Esophagus (tissue), 2 donors: ENCODE data around the gene GRAMD4. TPM values are rescaled to one million over a fixed set of nuclear protein-coding genes. Genes with fewer than 3 reads are reported as not detected.

Experiments
- H3K27ac ChIP-seq, 2 donors: one replicate each; pipeline ENCODE4 v1.5.1; 2013; ENCODE audit warnings: low read depth in 2 of 2, mild to moderate bottlenecking in 2 of 2, inconsistent platforms in 1 of 2, low read length in 1 of 2, moderate library complexity in 1 of 2
- H3K27me3 ChIP-seq, 2 donors: one replicate each; pipeline ENCODE4 v1.6.1; 2013; ENCODE audit warnings: low read length in 2 of 2, control low read depth in 1 of 2, mild to moderate bottlenecking in 1 of 2; ENCODE audit not compliant: insufficient read depth in 2 of 2, control insufficient read depth in 1 of 2
- H3K36me3 ChIP-seq, 2 donors: one replicate each; pipeline ENCODE4 v1.6.1; 2013; ENCODE audit warnings: low read length in 1 of 2; ENCODE audit not compliant: control insufficient read depth in 2 of 2, insufficient read depth in 2 of 2
- H3K4me1 ChIP-seq, 2 donors: one replicate each; pipeline ENCODE4 v1.6.1; 2013; ENCODE audit warnings: low read length in 1 of 2; ENCODE audit not compliant: control insufficient read depth in 2 of 2, insufficient read depth in 2 of 2
- H3K4me3 ChIP-seq, 2 donors: one replicate each; pipeline ENCODE4 v1.5.1; 2013; ENCODE audit warnings: low read length in 2 of 2, mild to moderate bottlenecking in 2 of 2, low read depth in 1 of 2, moderate library complexity in 1 of 2
- H3K9me3 ChIP-seq, 2 donors: one replicate each; pipeline ENCODE4 v1.6.1; 2013; ENCODE audit warnings: mild to moderate bottlenecking in 2 of 2, low read depth in 1 of 2, low read length in 1 of 2, moderate library complexity in 1 of 2; ENCODE audit not compliant: control insufficient read depth in 2 of 2, insufficient read depth in 1 of 2
- WGBS, 2 donors: extraction: QIAGEN DNeasy Blood & Tissue Kit; methylation state at CpG; one replicate each; pipeline ENCODE4 v1.1.7; 2013; 5-methylcytosine and 5-hydroxymethylcytosine counted together
- polyA plus RNA-seq, 2 donors: library from polyadenylated mRNA; stranded (reverse); fragments of 200-250 nt; gene quantifications; one replicate each; pipeline ENCODE4 v1.2.3, GENCODE V29; 2013
- donor health status: healthy with polysubstance abuse.
- donor health status: Bipolar disorder and iron deficiency.

Gene GRAMD4
- polyA plus RNA-seq, 2 donors = 15.6 to 18.0 TPM

- Histone ChIP-seq H3K36me3 (peaks cover 25 to 51% of the 10 kb centered on the region in 2 donors), H3K4me3 (no peak overlapping the region), H3K27ac (no peak overlapping the region), H3K27me3 (no peaks in the 10 kb centered on the region), H3K9me3 (no peaks in the 10 kb centered on the region), H3K4me1 (peaks cover 2 to 3% of the 10 kb centered on the region in 2 donors)
- WGBS, 2 donors = 89 to 95% methylated on average over 17 of the region's 17 CpGs
These were observed 71.4 kb downstream of the GRAMD4 start for GRCh38 chr22:46691571-46691970.

GRCh38 chr22:46693634-46694415, 73.6 kb downstream of the GRAMD4 start:
- Histone ChIP-seq H3K9me3 (no peaks in the 10 kb centered on the region), H3K27ac (no peak overlapping the region), H3K4me3 (no peak overlapping the region), H3K27me3 (no peaks in the 10 kb centered on the region), H3K36me3 (peaks cover 34 to 60% of the 10 kb centered on the region in 2 donors), H3K4me1 (peaks cover 3% of the 10 kb centered on the region in 2 donors)
- 73 to 81% methylated on average over 17 of the region's 17 CpGs for WGBS, 2 donors

- H3K27ac ChIP-seq = no peak overlapping the region
- peaks cover 0 to 3% of the 10 kb centered on the region in 2 donors for H3K4me1 ChIP-seq
- no peaks in the 10 kb centered on the region for H3K27me3 ChIP-seq
- no peak overlapping the region for H3K4me3 ChIP-seq
- H3K36me3 ChIP-seq = peaks cover 41 to 64% of the 10 kb centered on the region in 2 donors
- WGBS, 2 donors = 93% methylated on average over 15 of the region's 15 CpGs
- H3K9me3 ChIP-seq = no peaks in the 10 kb centered on the region
These were observed 74.4 kb downstream of the GRAMD4 start for GRCh38 chr22:46694416-46695170.

DNA sequence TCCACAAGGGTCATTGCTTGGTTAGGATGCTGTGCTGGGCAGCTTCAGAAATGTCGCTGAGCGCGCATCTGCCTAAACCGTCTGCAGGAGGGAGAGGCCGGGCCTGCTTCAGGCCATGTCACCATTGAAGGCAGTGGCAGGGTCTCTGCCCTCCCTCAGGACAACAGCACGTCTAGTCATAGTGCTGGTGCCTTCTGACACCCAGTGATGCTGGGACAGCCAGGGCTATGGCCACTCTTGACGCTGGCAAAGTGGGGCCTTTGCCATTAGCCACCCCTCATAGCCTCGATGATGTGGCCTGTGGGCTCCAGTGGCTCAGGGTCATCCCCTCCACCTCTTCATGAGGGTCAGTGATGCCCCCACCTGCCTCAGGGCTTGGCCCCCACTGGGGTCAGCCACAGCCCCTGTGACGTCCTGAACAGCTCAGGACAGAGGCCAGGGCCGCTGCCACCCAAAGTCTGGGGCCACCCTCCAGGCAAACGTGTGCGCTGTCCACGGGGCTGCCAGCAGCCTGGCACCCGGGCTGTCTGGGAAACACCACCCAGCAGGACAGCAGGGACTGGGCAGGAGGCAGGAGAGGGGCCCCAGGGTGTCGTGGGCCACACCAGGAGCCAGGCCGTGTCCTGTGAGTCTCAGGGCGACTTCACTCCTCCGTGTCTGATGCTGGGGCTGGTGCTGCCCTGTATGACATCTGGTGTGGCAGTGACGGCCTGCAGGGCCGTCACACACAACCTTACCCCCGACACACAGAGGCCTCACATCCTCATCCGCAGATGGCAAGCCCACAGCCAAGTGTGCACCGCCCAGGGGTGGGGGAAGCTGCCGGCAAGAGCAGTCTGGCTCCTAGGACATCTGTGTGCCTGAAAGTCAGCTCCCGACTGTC, 75.4 kb downstream of the GRAMD4 start:
- 80 to 89% methylated on average over 25 of the region's 25 CpGs for WGBS, 2 donors

GRCh38 chr22:46696229-46696518, 76.0 kb downstream of the GRAMD4 start:
- 81 to 86% methylated on average over 11 of the region's 11 CpGs for WGBS, 2 donors

More for the DNA sequence above, 75.4 kb downstream of the GRAMD4 start:
- Histone ChIP-seq H3K4me1 (peaks cover 0 to 3% of the 10 kb centered on the region in 2 donors), H3K9me3 (no peaks in the 10 kb centered on the region), H3K27ac (no peak overlapping the region), H3K4me3 (no peak overlapping the region), H3K27me3 (no peaks in the 10 kb centered on the region), H3K36me3 (peaks cover 35 to 58% of the 10 kb centered on the region in 2 donors)

DNA sequence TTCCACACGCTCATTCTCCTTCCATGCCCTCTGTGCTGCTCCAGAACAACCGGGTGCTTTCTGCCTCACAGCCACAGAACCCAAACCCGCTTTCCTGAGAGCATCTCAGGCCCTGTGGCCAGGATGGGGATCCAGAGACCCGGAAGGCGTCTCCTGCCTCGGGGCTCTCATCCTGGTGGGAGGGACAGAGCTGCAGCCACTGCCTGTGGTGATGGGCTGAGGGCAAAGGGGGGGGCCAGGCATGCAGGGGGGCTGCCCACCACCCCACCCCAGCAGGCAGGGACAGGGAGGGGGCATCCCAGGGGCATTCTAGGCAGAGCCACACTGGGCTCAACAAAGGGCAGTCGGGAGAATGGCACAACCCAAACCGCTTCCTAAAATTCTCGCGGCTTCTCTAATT, 76.4 kb downstream of the GRAMD4 start:
- Histone ChIP-seq H3K27ac (no peak overlapping the region), H3K4me1 (peaks cover 0 to 3% of the 10 kb centered on the region in 2 donors), H3K4me3 (no peak overlapping the region), H3K27me3 (no peaks in the 10 kb centered on the region), H3K36me3 (peaks cover 42 to 63% of the 10 kb centered on the region in 2 donors), H3K9me3 (no peaks in the 10 kb centered on the region)
- 87% methylated on average over 10 of the region's 10 CpGs for WGBS, 2 donors

More at GRCh38 chr22:46696229-46696518, 76.0 kb downstream of the GRAMD4 start:
- Histone ChIP-seq H3K36me3 (peaks cover 38 to 61% of the 10 kb centered on the region in 2 donors), H3K4me1 (peaks cover 0 to 3% of the 10 kb centered on the region in 2 donors), H3K27ac (no peak overlapping the region), H3K9me3 (no peaks in the 10 kb centered on the region), H3K27me3 (no peaks in the 10 kb centered on the region), H3K4me3 (no peak overlapping the region)

GRCh38 chr22:46697811-46698515, 77.8 kb downstream of the GRAMD4 start:
- Histone ChIP-seq H3K4me1 (peaks cover 0 to 3% of the 10 kb centered on the region in 2 donors), H3K36me3 (peaks cover 46 to 65% of the 10 kb centered on the region in 2 donors), H3K27me3 (no peaks in the 10 kb centered on the region), H3K9me3 (no peaks in the 10 kb centered on the region), H3K27ac (no peak overlapping the region), H3K4me3 (no peak overlapping the region)
- WGBS, 2 donors = 91 to 93% methylated on average over 24 of the region's 24 CpGs

- Histone ChIP-seq H3K4me1 (peaks cover 0 to 3% of the 10 kb centered on the region in 2 donors), H3K36me3 (peaks cover 50 to 65% of the 10 kb centered on the region in 2 donors), H3K4me3 (no peak overlapping the region), H3K9me3 (no peaks in the 10 kb centered on the region), H3K27me3 (no peaks in the 10 kb centered on the region), H3K27ac (no peak overlapping the region)
- 93% methylated on average over 17 of the region's 17 CpGs for WGBS, 2 donors
These were observed 78.9 kb downstream of the GRAMD4 start for GRCh38 chr22:46699091-46699490.

DNA sequence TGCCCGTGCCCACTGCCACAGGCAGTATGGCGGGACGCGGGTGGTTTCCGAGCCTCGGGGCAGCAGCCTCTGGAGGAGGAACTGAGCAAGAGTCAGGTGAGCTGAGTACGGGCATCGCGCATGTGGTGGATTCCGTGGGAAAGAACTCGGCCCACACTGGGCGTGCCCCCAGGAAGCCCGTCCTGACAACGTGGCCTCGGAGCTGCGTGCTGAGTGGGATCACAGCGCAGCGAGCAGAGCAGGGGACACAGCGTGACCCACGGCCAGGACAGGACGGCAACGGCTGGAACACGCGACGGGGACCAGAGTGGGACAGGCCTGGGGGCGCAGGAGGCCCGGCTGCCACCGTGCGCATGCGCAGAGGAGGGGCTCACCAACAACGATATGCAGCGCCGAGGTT, 81.1 kb downstream of the GRAMD4 start:
- no peak overlapping the region for H3K27ac ChIP-seq
- WGBS, 2 donors = 94 to 95% methylated on average over 33 of the region's 33 CpGs
- peaks cover 33 to 58% of the 10 kb centered on the region in 2 donors for H3K36me3 ChIP-seq

More for the DNA sequence above, 81.1 kb downstream of the GRAMD4 start:
- Histone ChIP-seq H3K4me3 (no peak overlapping the region), H3K4me1 (peaks cover 0 to 3% of the 10 kb centered on the region in 2 donors), H3K9me3 (no peaks in the 10 kb centered on the region), H3K27me3 (no peaks in the 10 kb centered on the region)
